H9 (cell line): ENCODE measurements around the gene NPY2R. TPM values are rescaled to one million over a fixed set of nuclear protein-coding genes. Genes with fewer than 3 reads are reported as not detected.

Source experiments
- DNase-seq: peaks from one replicate; pipeline ENCODE4 v3.0.0-alpha.2; 2017
- H2AFZ ChIP-seq: one replicate; pipeline ENCODE4 v1.6.1; 2013; ENCODE audit warnings: mild to moderate bottlenecking, low read length, control low read depth, moderate library complexity
- H2AK5ac ChIP-seq: 2 replicates; pipeline ENCODE4 v1.6.1; 2013; ENCODE audit warnings: low read length, control low read depth, mixed read lengths; ENCODE audit not compliant: insufficient read length
- H2BK120ac ChIP-seq: one replicate; pipeline ENCODE4 v1.6.1; 2013; ENCODE audit warnings: low read depth, mild to moderate bottlenecking, low read length, control low read depth, inconsistent platforms; ENCODE audit not compliant: poor library complexity, severe bottlenecking
- H2BK12ac ChIP-seq: 2 replicates; pipeline ENCODE4 v1.6.1; 2013; ENCODE audit warnings: low read length, control low read depth, mixed read lengths, low read depth; ENCODE audit not compliant: insufficient read length
- H2BK15ac ChIP-seq: 2 replicates; pipeline ENCODE4 v1.6.1; 2013; ENCODE audit warnings: low read depth, low read length, control low read depth
- H2BK20ac ChIP-seq: one replicate; pipeline ENCODE4 v1.6.1; 2013; ENCODE audit warnings: low read depth, mild to moderate bottlenecking, low read length, control low read depth, inconsistent platforms; ENCODE audit not compliant: poor library complexity, severe bottlenecking
- H2BK5ac ChIP-seq: 2 replicates; pipeline ENCODE4 v1.6.1; 2013; ENCODE audit warnings: low read length, control low read depth, mixed read lengths; ENCODE audit not compliant: insufficient read length
- H3K14ac ChIP-seq: 2 replicates; pipeline ENCODE4 v1.6.1; 2013; ENCODE audit warnings: low read length, control low read depth; ENCODE audit not compliant: insufficient read depth
- H3K18ac ChIP-seq: 2 replicates; pipeline ENCODE4 v1.6.1; 2013; ENCODE audit warnings: low read depth, mild to moderate bottlenecking, mixed read lengths, low read length, control low read depth; ENCODE audit not compliant: insufficient read length
- H3K23ac ChIP-seq: 2 replicates; pipeline ENCODE4 v1.6.1; 2013; ENCODE audit warnings: low read length, control low read depth, mixed read lengths, low read depth; ENCODE audit not compliant: insufficient read length
- H3K23me2 ChIP-seq: 2 replicates; pipeline ENCODE4 v1.6.1; 2013; ENCODE audit warnings: low read depth, mild to moderate bottlenecking, mixed read lengths, low read length, control low read depth; ENCODE audit not compliant: insufficient read length, poor library complexity, severe bottlenecking
- H3K27ac ChIP-seq: 2 replicates; pipeline ENCODE4 v1.5.1; 2013; ENCODE audit warnings: low read length, control low read depth, mixed read lengths, low read depth; ENCODE audit not compliant: insufficient read length
- H3K27me3 ChIP-seq: 2 replicates; pipeline ENCODE4 v1.6.1; 2013; ENCODE audit warnings: low read length, control low read depth, inconsistent platforms; ENCODE audit not compliant: insufficient read depth
- H3K4ac ChIP-seq: 2 replicates; pipeline ENCODE4 v1.6.1; 2013; ENCODE audit warnings: low read depth, mild to moderate bottlenecking, control low read depth, inconsistent platforms, low read length, moderate library complexity
- H3K4me1 ChIP-seq: 2 replicates; pipeline ENCODE4 v1.6.1; 2013; ENCODE audit warnings: low read length, control low read depth, inconsistent platforms; ENCODE audit not compliant: insufficient read depth
- H3K4me2 ChIP-seq: 2 replicates; pipeline ENCODE4 v1.6.1; 2013; ENCODE audit warnings: low read length, control low read depth, mixed read lengths; ENCODE audit not compliant: insufficient read length, insufficient read depth
- H3K56ac ChIP-seq: 2 replicates; pipeline ENCODE4 v1.6.1; 2013; ENCODE audit warnings: low read depth, mild to moderate bottlenecking, mixed read lengths, low read length, control low read depth; ENCODE audit not compliant: insufficient read length
- H3K79me1 ChIP-seq: 2 replicates; pipeline ENCODE4 v1.6.1; 2013; ENCODE audit warnings: low read depth, mild to moderate bottlenecking, moderate library complexity, low read length, control low read depth, inconsistent platforms; ENCODE audit not compliant: insufficient read depth, poor library complexity, severe bottlenecking
- H3K79me2 ChIP-seq: 2 replicates; pipeline ENCODE4 v1.6.1; 2013; ENCODE audit warnings: low read length, control low read depth, inconsistent platforms; ENCODE audit not compliant: insufficient read depth
- H3K9ac ChIP-seq: 2 replicates; pipeline ENCODE4 v1.6.1; 2013; ENCODE audit warnings: low read length, control low read depth, mixed read lengths; ENCODE audit not compliant: insufficient read length; ENCODE audit errors: extremely low read depth
- H3K9me3 ChIP-seq: one replicate; pipeline ENCODE4 v1.6.1; 2013; ENCODE audit warnings: low read depth, low read length, inconsistent platforms; ENCODE audit not compliant: control insufficient read depth
- H3T11ph ChIP-seq: one replicate; pipeline ENCODE4 v1.6.1; 2013; ENCODE audit warnings: mild to moderate bottlenecking, low read length, control low read depth, inconsistent platforms
- H4K20me1 ChIP-seq: one replicate; pipeline ENCODE4 v1.6.1; 2013; ENCODE audit not compliant: control insufficient read depth, insufficient read length, insufficient read depth
- H4K5ac ChIP-seq: 2 replicates; pipeline ENCODE4 v1.6.1; 2013; ENCODE audit warnings: low read depth, mild to moderate bottlenecking, mixed read lengths, low read length, control low read depth; ENCODE audit not compliant: insufficient read length
- H4K8ac ChIP-seq: replicated peaks from 2 replicates; pipeline ENCODE4 v1.6.1; 2013; ENCODE audit warnings: low read length, control low read depth, mixed read lengths, low read depth; ENCODE audit not compliant: insufficient read length
- H4K91ac ChIP-seq: 2 replicates; pipeline ENCODE4 v1.6.1; 2013; ENCODE audit warnings: low read depth, mild to moderate bottlenecking, moderate library complexity, mixed read lengths, low read length, control low read depth; ENCODE audit not compliant: insufficient read length
- H3K27ac Mint-ChIP-seq, 3 experiments: 2 replicates in 2 of 3; 3 replicates in 1 of 3; pipeline ENCODE4 v1.8.0; 2020 to 2021; ENCODE audit warnings: mixed read lengths in 3 of 3, mild to moderate bottlenecking in 1 of 3, moderate library complexity in 1 of 3
- H3K27me3 Mint-ChIP-seq: 2 replicates; pipeline ENCODE4 v1.8.0; 2021; ENCODE audit warnings: low read depth, mild to moderate bottlenecking, moderate library complexity, mixed read lengths
- H3K36me3 Mint-ChIP-seq, 3 experiments: 2 replicates in 2 of 3; 3 replicates in 1 of 3; pipeline ENCODE4 v1.8.0; 2020 to 2021; ENCODE audit warnings: low read depth in 3 of 3, mixed read lengths in 3 of 3; ENCODE audit not compliant: insufficient read depth in 1 of 3
- H3K4me1 Mint-ChIP-seq, 2 experiments: 2 replicates each; pipeline ENCODE4 v1.8.0; 2020; ENCODE audit warnings: mixed read lengths in 2 of 2
- H3K4me3 Mint-ChIP-seq, 2 experiments: 2 replicates in 1 of 2; 3 replicates in 1 of 2; pipeline ENCODE4 v1.8.0; 2020 to 2021; ENCODE audit warnings: mild to moderate bottlenecking in 2 of 2, mixed read lengths in 2 of 2, moderate library complexity in 1 of 2
- H3K9me3 Mint-ChIP-seq, 2 experiments: 2 replicates in 1 of 2; 3 replicates in 1 of 2; pipeline ENCODE4 v1.8.0; 2020; ENCODE audit warnings: mild to moderate bottlenecking in 2 of 2, mixed read lengths in 2 of 2, moderate library complexity in 1 of 2
- CTCF ChIP-seq: fragments of 200-600 bp; sonication (generic); conservative IDR thresholded peaks from 3 replicates; pipeline ENCODE4 v1.8.0; 2021; ENCODE audit warnings: antibody characterized with exemption, mild to moderate bottlenecking
- WGBS: extraction: QIAGEN DNeasy Blood & Tissue Kit; methylation state at CpG from one replicate; pipeline ENCODE4 v1.1.7; 2013; ENCODE audit warnings: missing lambda C conversion rate, low lambda C conversion rate, mixed read lengths; ENCODE audit not compliant: insufficient read length; ENCODE audit errors: extremely low coverage; 5-methylcytosine and 5-hydroxymethylcytosine counted together
- total RNA-seq: library from RNA; stranded (reverse); gene quantifications from 2 replicates; pipeline ENCODE4 v1.2.1, GENCODE V29; 2021

Gene NPY2R
- total RNA-seq, 1 experiment from 2014 or later = 0.09 TPM

- TF ChIP-seq CTCF = no peak
Measured at GRCh38 chr4:155245105-155245504, 36.7 kb downstream of the NPY2R start.

More at GRCh38 chr4:155245105-155245504, 36.7 kb downstream of the NPY2R start:
- H4K5ac ChIP-seq = no peak overlapping the region
- no peaks in the 10 kb centered on the region for H3K79me2 ChIP-seq
- H2BK12ac ChIP-seq = no peak overlapping the region
- H3K27me3 ChIP-seq = no peaks in the 10 kb centered on the region
- H4K8ac ChIP-seq = no peak overlapping the region
- H4K20me1 ChIP-seq = no peaks in the 10 kb centered on the region
- H3K9me3 ChIP-seq = no peaks in the 10 kb centered on the region
- Mint-ChIP-seq H3K4me1 (peaks cover 16 to 18% of the 10 kb centered on the region in 2 experiments), H3K27me3 (no peaks in the 10 kb centered on the region; the same call in 1 of the 2 replicates), H3K36me3 (peaks cover 0 to 16% (median 0%) of the 10 kb centered on the region in 3 experiments; a peak in 4 of 7 replicates), H3K9me3 (peaks cover 3 to 6% of the 10 kb centered on the region in 2 experiments; a peak in 3 of 5 replicates), H3K27ac (no peak overlapping the region), H3K4me3 (no peak overlapping the region)
- no peak overlapping the region for H2AFZ ChIP-seq
- no peak overlapping the region for H3K18ac ChIP-seq
- no peak overlapping the region for H3T11ph ChIP-seq
- no peak overlapping the region for H4K91ac ChIP-seq
- no peaks in the 10 kb centered on the region; the same call in 1 of the 2 replicates for H3K4me1 ChIP-seq
- H3K23me2 ChIP-seq = no peaks in the 10 kb centered on the region
- H2BK20ac ChIP-seq = no peak overlapping the region
- no peak overlapping the region for H3K27ac ChIP-seq
- WGBS = no CpG with 5 or more reads among the region's 4 CpGs
- no peaks in the 10 kb centered on the region for H3K79me1 ChIP-seq
- H3K56ac ChIP-seq = no peak overlapping the region
- no peak overlapping the region for H3K14ac ChIP-seq
- H3K9ac ChIP-seq = no peak overlapping the region
- H3K23ac ChIP-seq = no peak overlapping the region
- H2BK5ac ChIP-seq = no peak overlapping the region
- no peak overlapping the region for H3K4ac ChIP-seq
- no peak overlapping the region for H3K4me2 ChIP-seq
- H2BK15ac ChIP-seq = no peak overlapping the region
- H2BK120ac ChIP-seq = no peak overlapping the region
- DNase-seq = no peak
- H2AK5ac ChIP-seq = no peak overlapping the region
